NCI-H128 (cell line): ENCODE measurements around the gene CHAT.

ENCODE experiments used
- DNase-seq: peaks from one replicate; lab custom pipeline; 2025; ENCODE audit not compliant: unreplicated experiment; lab: John Stamatoyannopoulos, UW

The CHAT gene

DNA sequence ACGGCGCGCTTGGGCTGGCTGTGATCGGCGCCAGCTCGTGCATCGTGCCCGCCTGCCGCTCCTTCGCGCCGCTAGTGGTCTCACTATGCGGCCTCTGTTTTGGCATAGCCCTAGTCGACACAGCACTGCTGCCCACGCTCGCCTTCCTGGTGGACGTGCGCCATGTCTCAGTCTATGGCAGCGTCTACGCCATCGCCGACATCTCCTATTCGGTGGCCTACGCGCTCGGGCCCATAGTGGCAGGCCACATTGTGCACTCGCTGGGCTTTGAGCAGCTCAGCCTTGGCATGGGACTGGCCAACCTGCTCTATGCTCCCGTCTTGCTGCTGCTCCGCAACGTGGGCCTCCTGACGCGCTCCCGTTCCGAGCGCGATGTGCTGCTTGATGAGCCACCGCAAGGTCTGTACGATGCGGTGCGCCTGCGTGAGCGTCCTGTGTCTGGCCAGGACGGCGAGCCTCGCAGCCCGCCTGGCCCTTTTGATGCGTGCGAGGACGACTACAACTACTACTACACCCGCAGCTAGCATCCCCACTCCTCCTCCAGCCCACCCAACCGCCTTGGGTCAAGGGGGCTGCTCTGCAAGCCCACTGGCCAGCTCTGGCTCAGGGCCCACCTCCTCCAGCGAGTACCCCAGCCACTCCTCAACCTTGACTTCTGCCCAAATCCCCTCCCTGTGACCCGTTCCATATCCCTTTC is 1.9 kb upstream of the CHAT start:
- no peak for DNase-seq

DNA sequence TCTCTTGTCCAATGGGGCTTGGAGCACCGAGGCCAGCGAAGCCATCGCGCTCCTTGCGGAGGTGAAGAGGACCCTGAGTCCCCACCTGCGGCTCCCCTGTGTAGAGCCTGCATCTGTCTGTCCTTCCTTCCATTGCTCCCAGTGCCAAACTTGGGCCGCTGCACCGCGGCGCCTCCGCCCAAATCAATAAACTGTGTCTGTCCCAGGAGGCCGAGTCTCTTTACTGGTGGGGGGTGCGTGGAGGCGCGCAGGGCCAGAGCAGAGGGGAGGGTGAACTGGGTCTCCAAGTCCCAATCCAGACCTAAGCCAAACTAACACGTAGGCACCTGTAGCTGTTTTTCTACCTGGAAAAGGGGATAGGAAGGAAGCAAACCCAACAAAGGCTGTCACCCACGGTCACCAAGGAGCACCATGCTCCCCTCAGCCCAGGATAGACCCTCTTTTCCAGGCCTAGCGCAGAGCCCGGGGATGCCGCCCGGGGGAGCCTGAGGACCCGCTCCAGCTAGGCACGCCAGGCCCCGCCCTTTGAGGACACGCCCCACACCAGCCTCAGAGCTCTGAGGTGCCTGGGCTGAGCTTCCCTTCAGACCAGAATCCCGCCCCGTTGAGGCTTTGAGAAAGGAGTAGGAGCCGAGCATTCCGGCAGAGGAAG is 1.2 kb upstream of the CHAT start:
- DNase-seq = no peak

DNA sequence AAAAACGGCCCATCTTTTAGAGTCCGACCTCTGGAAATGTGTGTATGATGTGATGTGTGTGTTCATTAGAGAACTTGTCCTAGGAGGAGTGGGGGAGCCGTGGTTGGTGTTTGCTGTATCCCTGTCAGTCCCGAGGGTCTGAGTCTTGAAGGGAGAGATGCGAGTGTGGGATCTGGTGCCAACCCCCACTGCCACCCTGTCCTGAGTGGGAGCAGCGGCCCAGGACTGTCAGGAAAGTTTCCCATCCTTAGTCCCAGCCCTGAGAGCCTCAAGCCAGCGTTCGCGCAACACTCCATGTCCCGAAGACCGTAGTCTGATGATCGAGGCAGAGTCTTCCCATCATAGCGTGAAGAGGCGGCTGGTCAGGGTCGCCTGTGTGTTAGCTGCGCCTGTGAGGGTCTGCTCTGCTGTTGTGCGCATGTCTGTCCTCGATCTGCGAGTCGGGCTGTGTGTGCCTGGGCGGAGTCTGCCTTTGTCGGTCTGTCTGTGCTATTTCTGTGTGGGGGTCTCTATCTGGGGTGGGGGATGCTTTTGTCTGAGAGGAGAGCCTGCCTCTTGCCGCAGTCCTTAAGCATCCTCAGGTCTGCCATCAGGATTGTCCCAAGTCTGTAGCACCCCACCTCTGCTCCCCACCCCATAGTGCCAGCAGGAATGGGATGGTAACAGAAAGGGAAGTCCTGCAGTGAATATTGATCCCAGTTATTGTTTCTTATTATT is 514 bp upstream of the CHAT start:
- DNase-seq = no peak

DNA sequence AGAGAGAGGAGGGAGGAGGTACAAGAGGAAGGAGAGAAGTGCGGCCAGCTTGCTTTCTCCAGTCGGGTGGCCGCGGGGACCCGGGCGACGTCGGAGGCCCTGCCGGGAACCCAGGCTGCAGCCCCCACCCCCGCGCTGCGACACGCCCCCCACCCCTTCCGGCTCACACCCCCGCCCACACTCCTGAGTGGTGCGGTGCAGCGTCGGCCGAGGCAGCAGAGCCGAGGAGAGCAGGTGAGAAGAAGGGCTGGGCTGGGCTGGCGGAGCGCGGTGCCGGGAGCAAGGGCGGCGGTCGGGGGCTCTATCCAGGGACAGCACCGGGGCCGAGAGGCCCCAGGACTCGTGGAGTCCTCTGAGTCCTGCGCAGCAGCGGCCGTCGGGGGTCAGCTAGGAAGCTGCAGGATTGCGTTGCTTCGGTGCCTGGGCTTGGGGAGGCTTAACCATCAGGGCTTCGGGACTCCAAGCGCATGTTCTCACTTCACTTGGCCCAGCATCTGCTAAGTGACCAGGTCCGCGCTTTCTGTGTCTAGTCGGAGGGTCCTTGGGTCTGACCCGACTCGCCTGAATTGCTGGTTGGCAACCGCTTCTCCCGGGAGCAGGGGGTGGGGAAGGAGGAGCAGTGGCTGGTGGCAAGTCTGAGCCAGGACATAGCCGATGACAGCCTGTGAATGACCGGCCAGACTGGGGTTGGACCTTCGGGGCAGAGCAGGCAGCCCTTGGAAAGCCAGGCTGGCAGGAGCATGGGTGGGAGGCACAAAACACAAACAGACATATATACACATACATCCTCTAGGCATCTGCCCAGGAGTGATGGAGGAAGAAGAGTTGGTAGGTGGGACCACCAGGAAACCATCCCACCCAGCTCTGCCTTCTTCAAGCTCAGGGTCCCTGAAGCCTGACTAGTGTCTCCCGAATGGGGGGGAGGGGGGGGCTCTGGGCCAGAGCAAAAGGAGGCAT is 683 bp downstream of the CHAT start:
- no peak for DNase-seq

DNA sequence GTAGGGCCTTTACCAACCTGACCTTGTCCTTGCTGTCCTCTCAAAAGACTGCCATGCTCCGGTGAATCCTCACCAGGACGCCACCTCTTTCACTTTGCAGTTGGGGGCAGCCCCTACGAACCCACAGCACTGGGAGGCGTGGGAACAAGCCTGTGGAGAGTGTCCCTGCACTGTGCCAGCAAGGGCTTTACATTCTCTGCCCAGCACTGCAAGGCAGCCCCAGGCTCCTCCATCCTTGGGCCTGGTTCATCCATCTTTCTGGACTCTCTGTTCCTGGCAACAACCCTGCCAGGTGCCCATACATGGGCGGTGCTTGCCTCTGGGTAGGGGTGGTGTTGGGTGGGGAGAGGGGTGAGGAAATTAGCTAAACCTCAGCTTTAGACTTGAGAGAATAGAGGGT is 1.4 kb downstream of the CHAT start:
- DNase-seq = no peak

DNA sequence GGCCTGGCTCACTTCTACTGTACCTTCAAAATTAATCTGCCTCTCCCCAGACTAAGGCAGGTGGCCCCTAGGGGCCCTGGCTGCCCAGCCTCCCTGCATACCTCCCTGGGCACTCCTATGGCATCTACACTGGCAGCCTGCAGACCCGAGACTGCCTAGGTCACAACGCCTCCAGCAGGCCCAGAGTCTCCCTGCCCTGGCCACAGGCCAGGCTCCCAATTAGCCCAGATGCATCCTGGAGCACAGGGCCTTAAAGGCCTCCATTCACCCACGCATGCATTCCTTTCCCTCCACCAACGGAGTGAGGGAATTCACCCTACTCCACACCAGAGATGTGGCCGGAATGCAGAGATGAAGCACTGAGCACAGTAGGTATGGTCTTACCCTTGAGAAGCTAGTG is 1.9 kb downstream of the CHAT start:
- no peak for DNase-seq

DNA sequence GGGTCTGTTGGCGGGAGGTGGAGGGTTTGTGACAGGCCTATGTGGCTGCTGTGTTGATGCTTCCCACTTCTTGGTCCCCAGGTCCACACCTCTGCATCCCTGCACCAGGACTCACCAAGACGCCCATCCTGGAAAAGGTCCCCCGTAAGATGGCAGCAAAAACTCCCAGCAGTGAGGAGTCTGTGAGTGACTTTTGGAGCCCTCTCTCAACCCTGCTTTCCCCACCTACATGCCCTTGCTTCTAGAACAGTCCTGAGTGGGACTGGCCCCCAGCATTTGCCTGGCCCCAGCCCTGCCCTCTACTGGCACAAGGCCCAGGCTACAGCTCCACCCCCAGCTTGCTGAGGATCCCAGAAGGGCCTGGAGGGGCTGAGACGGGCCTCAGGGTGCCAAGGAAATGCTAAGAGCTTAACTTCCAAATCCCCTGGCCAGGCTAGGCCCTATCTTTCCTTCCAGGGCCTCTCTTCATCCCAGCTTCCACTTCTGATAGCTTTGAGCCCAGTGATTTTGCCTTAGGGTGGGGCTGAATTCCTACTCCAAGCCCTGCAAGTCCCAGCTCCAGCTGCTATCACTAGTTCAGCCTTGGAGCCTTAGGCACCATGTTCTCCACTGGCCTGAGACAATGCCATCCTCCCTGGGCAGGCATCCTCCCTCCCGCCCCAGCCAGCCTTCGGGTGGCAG is 2.7 kb downstream of the CHAT start:
- no peak for DNase-seq

DNA sequence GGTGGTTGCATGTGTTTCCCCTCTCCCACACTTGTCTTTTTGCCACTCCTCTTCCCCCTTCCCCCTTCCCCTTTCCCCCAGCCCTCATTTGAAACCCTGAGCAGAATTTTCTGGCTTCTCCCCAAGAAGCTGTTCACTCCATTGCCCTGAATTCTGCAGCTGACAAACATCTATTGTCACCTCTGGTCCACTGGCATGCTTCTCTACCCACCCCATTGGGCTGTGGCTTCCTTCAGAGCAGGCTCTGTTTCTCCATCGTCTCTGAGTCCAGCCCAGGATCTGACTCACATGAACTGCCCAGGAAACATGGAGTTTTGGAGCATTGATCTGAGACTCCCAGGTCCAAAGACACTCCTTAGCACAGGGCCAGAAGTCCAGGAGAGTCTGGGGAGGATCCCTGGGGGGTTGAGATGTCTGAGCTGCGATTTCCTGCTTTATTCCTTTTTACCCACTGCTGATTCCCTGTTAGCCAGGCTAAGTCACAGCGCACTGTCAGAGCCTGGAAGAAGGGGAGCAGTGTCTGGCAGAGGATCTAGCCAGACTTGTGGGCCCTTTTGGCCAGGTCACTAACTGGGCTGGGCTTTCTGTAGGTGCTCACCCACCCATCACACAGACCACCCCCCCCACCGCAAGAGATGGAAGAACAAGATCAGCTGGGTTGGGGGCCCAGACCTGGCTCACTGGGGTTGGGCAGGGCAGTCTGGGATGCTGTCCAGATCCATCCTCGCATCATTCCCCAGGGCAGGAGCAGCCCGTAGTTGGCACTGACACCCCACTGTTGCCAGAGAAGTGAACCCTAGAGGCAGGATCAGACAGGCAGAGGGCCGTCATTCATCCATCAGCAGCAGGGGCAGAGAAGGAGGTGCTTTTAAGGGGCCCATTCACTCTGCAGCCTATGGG is 3.5 kb downstream of the CHAT start:
- no peak for DNase-seq

DNA sequence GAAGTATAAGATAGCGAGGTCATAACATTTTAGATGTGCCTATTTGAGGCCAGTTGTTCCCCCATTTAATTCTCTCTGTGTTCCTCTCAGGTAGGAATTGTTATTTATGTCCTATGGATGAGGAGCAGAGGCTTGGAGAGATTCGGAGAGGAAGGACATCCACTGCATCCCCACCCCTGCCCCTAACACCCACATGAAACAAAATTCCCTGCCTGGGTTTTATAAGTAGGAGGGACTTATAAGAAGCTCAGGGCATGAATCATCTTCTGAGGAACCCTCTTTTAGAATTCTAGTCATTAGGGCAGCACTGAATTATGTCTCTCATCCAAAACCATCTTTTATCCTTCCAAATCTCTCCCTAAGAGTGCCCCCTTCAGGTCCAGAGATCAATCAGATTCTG is 5.0 kb downstream of the CHAT start:
- no peak for DNase-seq

DNA sequence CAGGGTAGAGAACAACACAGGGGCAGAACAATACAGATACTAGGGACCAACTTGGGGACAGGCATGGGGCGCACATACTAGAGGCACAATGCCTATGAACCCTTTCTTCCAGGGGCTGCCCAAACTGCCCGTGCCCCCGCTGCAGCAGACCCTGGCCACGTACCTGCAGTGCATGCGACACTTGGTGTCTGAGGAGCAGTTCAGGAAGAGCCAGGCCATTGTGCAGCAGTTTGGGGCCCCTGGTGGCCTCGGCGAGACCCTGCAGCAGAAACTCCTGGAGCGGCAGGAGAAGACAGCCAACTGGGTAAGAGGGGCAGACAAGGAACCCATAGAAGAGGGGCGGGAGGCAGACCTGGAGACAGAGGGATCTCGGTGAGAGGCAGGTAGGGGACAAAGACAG is 5.8 kb downstream of the CHAT start:
- no peak for DNase-seq

DNA sequence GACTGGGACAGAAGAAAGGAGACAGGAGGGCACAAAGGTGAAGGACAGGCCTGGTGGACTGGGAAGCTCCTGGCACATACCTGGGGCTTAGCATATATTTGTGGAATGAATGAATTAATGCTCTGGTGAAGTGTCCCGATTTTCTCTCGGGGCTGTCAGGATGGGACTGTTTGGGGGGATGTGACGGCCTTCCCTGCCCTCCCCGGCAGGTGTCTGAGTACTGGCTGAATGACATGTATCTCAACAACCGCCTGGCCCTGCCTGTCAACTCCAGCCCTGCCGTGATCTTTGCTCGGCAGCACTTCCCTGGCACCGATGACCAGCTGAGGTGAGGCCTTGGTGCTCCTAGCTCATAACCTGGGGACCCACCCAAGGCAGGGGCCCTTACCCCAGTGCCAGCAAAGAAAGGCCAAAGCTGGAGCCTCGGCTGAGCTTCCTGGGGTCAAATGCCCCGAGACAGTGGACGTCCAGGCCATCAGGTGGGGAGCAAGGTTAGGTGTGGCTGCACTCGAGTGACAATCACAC is 6.5 kb downstream of the CHAT start:
- no peak for DNase-seq

DNA sequence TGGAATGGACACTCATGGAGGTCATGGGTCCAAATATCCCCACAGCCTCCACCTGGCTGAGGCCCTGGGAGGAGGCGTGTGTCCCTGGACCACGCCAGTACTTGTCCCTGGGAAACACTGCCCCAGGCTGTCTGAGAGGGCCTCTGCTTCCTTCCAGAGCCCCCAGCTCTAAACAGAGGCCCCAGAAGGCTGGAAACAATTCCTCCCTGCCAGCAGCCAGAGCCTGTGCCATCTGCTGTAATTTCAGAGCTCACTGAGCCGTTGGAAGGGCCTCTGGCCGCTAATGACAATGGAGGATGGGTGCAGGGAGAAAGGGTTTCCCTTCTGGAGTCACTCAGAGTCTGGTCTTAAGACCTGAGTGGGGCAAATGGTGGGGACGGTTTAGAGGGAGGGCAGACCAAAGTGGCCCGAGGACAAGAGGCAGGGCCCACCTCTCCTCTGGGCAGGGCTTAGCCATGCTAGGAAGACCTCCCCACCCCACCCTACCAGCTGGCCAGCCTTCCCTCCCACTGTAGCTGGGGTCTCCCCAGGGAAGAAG is 7.1 kb downstream of the CHAT start:
- no peak for DNase-seq

DNA sequence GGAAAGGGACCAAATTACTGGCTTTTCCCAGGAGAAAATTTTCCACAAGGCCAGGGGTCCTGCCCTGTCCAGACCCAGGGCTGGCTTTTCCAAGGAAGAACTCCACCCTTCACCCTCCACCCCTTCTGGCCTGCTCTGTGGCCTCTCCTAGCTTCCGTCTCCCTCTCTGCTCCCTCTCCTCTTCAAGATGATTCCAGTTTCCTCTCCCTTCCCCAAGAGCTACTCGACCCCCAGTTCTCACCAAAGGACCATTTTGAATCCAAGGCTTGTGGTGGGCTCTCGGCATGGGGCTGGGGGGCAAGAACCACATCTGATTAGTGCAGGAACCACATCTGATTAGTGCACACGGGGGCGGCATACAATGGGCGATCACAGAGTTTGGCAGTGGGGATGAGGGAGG is 7.7 kb downstream of the CHAT start:
- no peak for DNase-seq

DNA sequence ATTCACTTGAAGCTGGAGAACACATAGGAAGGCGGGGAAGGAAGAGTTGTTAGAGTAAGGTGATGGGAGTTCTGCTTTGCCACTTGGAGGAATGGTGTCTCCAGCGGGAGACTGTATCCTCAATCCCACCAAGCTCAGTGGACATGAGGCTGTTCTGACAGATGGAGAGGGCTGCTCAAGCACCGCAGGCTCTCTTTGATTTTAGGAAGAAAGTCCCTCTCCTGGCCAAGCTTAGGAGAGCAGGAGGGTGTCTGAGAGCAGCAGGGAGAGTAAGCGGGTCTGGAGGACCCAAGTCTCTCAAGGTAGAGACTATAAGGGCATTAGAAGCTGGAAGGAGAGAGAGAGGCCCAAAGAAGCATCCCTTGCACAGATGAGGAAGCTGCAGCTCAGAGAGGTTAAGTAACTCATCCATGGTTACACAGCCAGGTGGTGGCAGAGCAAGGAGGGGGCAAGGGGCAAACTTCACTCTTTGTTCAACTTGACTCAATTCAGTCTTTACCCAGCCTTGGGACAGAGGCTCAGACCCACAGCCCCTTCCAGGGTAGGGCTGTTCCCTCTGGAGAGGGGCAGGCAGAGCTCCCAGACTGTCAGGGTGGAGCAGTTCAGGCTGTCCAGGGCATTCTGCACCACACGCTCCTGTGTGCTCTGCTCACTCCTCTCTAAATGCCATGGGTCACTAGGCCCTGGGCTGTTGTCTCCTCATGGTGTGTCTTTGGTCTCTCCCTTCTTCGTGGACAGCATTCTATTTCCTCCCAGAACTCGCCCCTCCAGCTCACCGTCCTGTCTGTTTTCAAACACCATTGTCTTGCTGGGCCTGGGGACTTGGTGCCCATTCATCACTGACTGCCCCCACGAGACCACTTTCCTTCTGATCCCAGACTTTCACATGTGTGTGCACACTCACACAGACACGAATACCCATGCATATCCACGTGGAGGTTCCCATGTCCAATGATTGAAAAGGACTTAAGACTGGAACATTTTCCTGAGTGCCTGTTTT is 8.9 kb downstream of the CHAT start:
- no peak for DNase-seq

DNA sequence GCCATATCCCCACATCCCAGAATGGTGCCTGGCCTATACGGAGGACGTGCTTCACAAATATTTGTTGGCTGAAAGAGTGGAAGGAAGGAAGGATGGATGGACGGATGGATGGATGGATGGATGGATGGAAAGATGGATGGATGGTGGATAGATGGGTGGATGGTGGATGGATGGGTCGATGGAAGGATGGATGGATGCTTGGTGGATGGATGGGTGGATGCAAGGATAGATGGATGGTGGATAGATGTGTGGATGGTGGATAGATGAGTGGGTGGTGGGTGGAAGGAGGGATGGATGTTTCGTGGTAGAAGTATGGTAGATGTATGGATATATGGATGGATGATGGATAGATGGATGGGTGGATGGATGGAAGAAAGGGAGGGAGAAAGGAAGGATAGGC is 10.8 kb downstream of the CHAT start:
- no peak for DNase-seq

DNA sequence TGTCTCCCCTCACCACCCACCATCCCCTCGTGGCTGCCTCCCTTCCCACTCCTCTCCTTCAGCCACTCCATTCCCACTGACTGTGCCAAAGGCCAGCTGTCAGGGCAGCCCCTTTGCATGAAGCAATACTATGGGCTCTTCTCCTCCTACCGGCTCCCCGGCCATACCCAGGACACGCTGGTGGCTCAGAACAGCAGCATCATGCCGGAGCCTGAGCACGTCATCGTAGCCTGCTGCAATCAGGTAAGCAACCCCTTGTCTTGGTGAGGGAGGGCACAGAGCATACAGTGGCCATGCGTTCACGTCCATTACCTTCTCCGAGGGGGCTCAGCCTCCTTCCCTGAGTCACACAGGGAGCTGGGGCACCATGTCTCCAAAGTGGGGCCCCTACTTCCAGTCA is 11.6 kb downstream of the CHAT start:
- no peak for DNase-seq

DNA sequence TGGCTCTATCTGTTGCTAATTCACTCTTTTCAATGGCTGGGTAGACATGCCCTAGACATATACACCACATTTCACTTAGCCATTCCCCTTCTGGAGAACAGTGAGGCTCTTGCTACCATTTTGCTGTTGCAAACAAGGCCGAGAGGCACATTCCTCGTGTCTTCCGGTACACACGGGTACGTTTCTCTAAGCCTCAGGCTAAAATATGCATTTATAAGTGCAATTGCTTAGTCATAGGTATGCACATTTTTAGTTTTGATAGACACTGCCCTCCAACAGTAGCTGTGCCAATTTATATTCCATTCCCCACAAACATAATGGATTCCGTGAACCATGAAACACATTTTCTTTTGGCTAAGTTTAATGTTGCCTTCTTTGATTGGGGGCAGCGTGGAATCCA is 13.2 kb downstream of the CHAT start:
- DNase-seq = no peak

DNA sequence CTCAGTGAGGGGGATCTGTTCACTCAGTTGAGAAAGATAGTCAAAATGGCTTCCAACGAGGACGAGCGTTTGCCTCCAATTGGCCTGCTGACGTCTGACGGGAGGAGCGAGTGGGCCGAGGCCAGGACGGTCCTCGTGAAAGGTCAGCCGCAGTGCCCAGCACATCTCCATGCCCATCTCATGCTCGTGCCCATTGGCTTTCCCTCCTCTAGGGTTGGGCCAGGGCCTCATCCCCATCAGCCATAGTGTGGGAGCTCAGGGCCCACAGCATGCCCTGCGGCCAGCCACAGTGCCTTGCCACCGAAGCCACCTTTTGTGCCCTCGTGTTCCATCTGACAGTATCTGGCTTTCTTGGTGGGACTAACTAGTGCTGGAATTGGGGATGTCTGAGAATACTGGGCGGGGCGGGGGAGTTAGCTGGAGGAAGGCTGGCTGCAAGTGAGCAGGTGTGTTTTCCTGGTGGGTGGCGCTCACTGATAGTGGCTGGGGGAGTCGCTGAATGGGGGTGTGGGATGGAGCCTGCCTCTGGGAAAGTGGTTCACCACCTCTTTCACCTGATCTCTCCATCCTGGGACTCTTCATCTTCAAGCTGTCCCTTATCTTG is 13.9 kb downstream of the CHAT start:
- no peak for DNase-seq
